ENCODE measurements around the gene SLIT3. TPM values are rescaled to one million over a fixed set of nuclear protein-coding genes. Genes with fewer than 3 reads are reported as not detected.

Gene SLIT3
- total RNA-seq, 1 donor from 2014 or later, result 70.0 TPM

DNA sequence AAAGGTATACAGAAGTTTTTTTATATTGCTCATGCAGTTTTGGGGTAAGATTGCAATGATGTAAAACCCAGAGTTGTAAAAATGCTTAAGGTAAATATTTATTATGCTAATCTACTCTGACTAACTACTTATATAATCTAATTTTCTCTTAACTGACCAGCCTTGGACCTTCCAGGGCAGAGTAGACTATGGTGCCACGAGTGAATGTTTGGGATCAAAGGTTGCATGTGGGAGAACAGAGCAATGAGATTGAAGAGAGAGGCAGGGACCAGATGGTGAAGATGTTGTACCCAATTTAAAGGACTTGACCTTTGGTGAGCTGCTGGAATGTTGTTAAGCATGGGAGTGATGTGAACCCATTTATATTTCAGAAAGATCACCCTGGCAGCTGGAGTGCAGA is 686.9 kb downstream of the SLIT3 start:
- Histone ChIP-seq H3K27me3 (no peaks in the 10 kb centered on the region), H3K36me3 (no peaks in the 10 kb centered on the region), H3K4me1 (no peaks in the 10 kb centered on the region), H3K27ac (no peak overlapping the region), H3K4me3 (no peak overlapping the region), H3K9me3 (no peaks in the 10 kb centered on the region)
- TF ChIP-seq, protein P1, sequence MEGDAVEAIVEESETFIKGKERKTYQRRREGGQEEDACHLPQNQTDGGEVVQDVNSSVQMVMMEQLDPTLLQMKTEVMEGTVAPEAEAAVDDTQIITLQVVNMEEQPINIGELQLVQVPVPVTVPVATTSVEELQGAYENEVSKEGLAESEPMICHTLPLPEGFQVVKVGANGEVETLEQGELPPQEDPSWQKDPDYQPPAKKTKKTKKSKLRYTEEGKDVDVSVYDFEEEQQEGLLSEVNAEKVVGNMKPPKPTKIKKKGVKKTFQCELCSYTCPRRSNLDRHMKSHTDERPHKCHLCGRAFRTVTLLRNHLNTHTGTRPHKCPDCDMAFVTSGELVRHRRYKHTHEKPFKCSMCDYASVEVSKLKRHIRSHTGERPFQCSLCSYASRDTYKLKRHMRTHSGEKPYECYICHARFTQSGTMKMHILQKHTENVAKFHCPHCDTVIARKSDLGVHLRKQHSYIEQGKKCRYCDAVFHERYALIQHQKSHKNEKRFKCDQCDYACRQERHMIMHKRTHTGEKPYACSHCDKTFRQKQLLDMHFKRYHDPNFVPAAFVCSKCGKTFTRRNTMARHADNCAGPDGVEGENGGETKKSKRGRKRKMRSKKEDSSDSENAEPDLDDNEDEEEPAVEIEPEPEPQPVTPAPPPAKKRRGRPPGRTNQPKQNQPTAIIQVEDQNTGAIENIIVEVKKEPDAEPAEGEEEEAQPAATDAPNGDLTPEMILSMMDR (IDR thresholded peaks at IDR 0.05), result no peak
- ATAC-seq (no peak), DNase-seq (no peak)
- intact Hi-C loops (cut with DNase I), result no loop called here

GRCh38 chr5:168613396-168613795 is 687.5 kb downstream of the SLIT3 start:
- intact Hi-C loops (cut with DNase I), result no loop called here
- no peak for ATAC-seq

GRCh38 chr5:168612996-168613395 is 687.9 kb downstream of the SLIT3 start:
- no peaks in the 10 kb centered on the region for H3K4me1 ChIP-seq
- no peak overlapping the region for H3K27ac ChIP-seq
- intact Hi-C loops (cut with DNase I), result no loop called here
- TF ChIP-seq, protein P1 (IDR thresholded peaks at IDR 0.05), result no peak
- no peak for DNase-seq
- no peak overlapping the region for H3K4me3 ChIP-seq
- no peaks in the 10 kb centered on the region for H3K36me3 ChIP-seq
- no peaks in the 10 kb centered on the region for H3K27me3 ChIP-seq
- no peaks in the 10 kb centered on the region for H3K9me3 ChIP-seq
- peak; percentile 45 for ATAC-seq

More at GRCh38 chr5:168613396-168613795, 687.5 kb downstream of the SLIT3 start:
- H3K27ac ChIP-seq, result no peak overlapping the region
- H3K4me3 ChIP-seq, result no peak overlapping the region
- no peaks in the 10 kb centered on the region for H3K9me3 ChIP-seq
- TF ChIP-seq, protein P1 (IDR thresholded peaks at IDR 0.05), result no peak
- no peaks in the 10 kb centered on the region for H3K27me3 ChIP-seq
- DNase-seq, result no peak
- no peaks in the 10 kb centered on the region for H3K4me1 ChIP-seq
- no peaks in the 10 kb centered on the region for H3K36me3 ChIP-seq

- Histone ChIP-seq H3K9me3 (no peaks in the 10 kb centered on the region), H3K36me3 (no peaks in the 10 kb centered on the region), H3K4me3 (no peak overlapping the region), H3K27me3 (no peaks in the 10 kb centered on the region), H3K4me1 (no peaks in the 10 kb centered on the region), H3K27ac (no peak overlapping the region)
- no peak for ATAC-seq
- no peak for DNase-seq
- TF ChIP-seq, protein P1 (IDR thresholded peaks at IDR 0.05), result no peak
- intact Hi-C loops (cut with DNase I), result no loop called here
Observed at GRCh38 chr5:168612123-168612522, 688.8 kb downstream of the SLIT3 start.

Small RNAs within 50 kb of the gene (microRNA-seq; reads per million reads assigned to microRNA genes)
- gene MIR218-2 (ENCODE audit: borderline microRNAs expressed) (not detected), gene MIR585 (ENCODE audit: borderline microRNAs expressed) (6.4 reads per million, percentile 33 among the genes with 10 or more reads in this experiment)

Data from upper lobe of right lung (tissue), 1 donor.